ENCODE measurements around the gene TMEM8B. TPM values are rescaled to one million over a fixed set of nuclear protein-coding genes. Genes with fewer than 3 reads are reported as not detected.
A peak's percentile ranks its signal among the peaks of the same experiment; 100 is the strongest.

TMEM8B gene
- total and polyA plus RNA-seq, 10 donors = 2.9 to 9.8 (median 6.2) TPM

GRCh38 chr9:35811381-35812024, 17.5 kb upstream of the TMEM8B start:
- peak overlapping the region; percentile 25 to 77 (median 61) for H3K4me3 ChIP-seq
- no peaks in the 10 kb centered on the region for H3K27me3 ChIP-seq (replicated peaks in 1 of 7)
- 7 to 14% (median 11%) methylated on average over 11 to 12 of the region's 12 CpGs for WGBS, 5 donors
- no peaks in the 10 kb centered on the region for H3K9me3 ChIP-seq
- intact Hi-C loops (cut with DNase I; ENCODE audit: low total_unique reads) = no loop called here
- H3K36me3 ChIP-seq = peaks cover 0 to 32% (median 16%) of the 10 kb centered on the region in 6 donors
- H3K4me1 ChIP-seq = peaks cover 17 to 49% (median 35%) of the 10 kb centered on the region in 6 donors
- no peak for DNase-seq
- no peak for TF ChIP-seq CTCF (IDR thresholded peaks at IDR 0.05 in 8 of 11, conservative IDR thresholded peaks at IDR 0.05 in 3 of 11)
- H3K27ac ChIP-seq = peak overlapping the region in 6 of 8 donors; percentile 42 to 98 (median 79)

GRCh38 chr9:35812025-35812602, 16.9 kb upstream of the TMEM8B start, which contains the start of gene SPAG8:
Gene SPAG8 (minus strand): TSS chr9:35812262. CDS start chr9:35812147, 115 bp downstream.
- Histone ChIP-seq H3K36me3 (peaks cover 0 to 26% (median 12%) of the 10 kb centered on the region in 6 donors), H3K4me1 (peaks cover 17 to 49% (median 35%) of the 10 kb centered on the region in 6 donors), H3K4me3 (peak within 1 kb of the TSS; percentile 25 to 77 (median 61)), H3K27me3 (replicated peaks in 1 of 7) (no peaks in the 10 kb centered on the region), H3K27ac (peak within 1 kb of the TSS; percentile 42 to 99 (median 79)), H3K9me3 (no peaks in the 10 kb centered on the region)
- WGBS, 5 donors = 0 to 2% (median 1%) methylated on average over 23 to 28 of the region's 28 CpGs
- peak in 1 of 11 experiments; percentile 28 for TF ChIP-seq CTCF (IDR thresholded peaks at IDR 0.05 in 8 of 11, conservative IDR thresholded peaks at IDR 0.05 in 3 of 11)
- TF ChIP-seq POLR2AphosphoS5 (IDR thresholded peaks at IDR 0.05) = peak; percentile 75 to 86 (median 80)
- peak in 1 of 3 donors; percentile 6 for TF ChIP-seq POLR2A (IDR thresholded peaks at IDR 0.05)
- peak; percentile 98 for DNase-seq
- intact Hi-C loops (cut with DNase I; ENCODE audit: low total_unique reads) = no loop called here

GRCh38 chr9:35813434-35814105, 15.5 kb upstream of the TMEM8B start:
- Histone ChIP-seq H3K27me3 (replicated peaks in 1 of 7) (no peaks in the 10 kb centered on the region), H3K9me3 (no peaks in the 10 kb centered on the region), H3K4me3 (peak overlapping the region in 1 of 8 donors; percentile 100), H3K27ac (peak overlapping the region in 7 of 8 donors; percentile 91 to 99 (median 96)), H3K4me1 (peaks cover 17 to 49% (median 35%) of the 10 kb centered on the region in 6 donors), H3K36me3 (peaks cover 0 to 11% (median 5%) of the 10 kb centered on the region in 6 donors)
- intact Hi-C loops (cut with DNase I; ENCODE audit: low total_unique reads) = no loop called here
- no peak for DNase-seq
- WGBS, 5 donors = 82 to 91% (median 89%) methylated on average over 10 of the region's 10 CpGs
- no peak for TF ChIP-seq POLR2AphosphoS5 (IDR thresholded peaks at IDR 0.05)
- TF ChIP-seq POLR2A (IDR thresholded peaks at IDR 0.05) = no peak
- TF ChIP-seq CTCF (IDR thresholded peaks at IDR 0.05 in 8 of 11, conservative IDR thresholded peaks at IDR 0.05 in 3 of 11) = peak in 3 of 11 experiments; percentile 9 to 25 (median 21)
